GM03348 (cell line): Measurements from ENCODE around the gene SETDB2.

Experiments used
- DNase-seq: peaks from one replicate; pipeline ENCODE4 v3.0.0; 2012; ENCODE audit warnings: low spot score

SETDB2 gene

GRCh38 chr13:49533591-49534269 is 89.7 kb downstream of the SETDB2 start:
- DNase-seq: no peak

GRCh38 chr13:49536144-49536873 is 92.2 kb downstream of the SETDB2 start:
- no peak for DNase-seq

DNA sequence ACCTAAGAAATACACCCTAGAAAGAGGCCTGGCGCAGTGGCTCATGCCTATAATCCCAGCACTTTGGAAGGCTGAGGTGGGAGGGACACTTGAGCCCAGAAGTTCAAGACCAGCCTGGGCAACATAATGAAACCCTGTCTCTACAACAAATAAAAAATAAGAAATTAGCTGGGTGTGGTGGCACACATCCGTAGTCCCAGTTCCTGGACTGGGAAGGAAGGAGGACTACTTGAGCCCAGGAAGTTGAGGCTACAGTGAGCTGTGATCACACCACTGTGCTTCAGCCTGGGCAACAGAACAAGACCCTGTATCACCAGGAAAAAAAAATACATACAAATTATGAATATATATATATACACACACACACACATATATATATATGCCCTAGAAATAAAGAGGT is 94.3 kb downstream of the SETDB2 start:
- DNase-seq: no peak

DNA sequence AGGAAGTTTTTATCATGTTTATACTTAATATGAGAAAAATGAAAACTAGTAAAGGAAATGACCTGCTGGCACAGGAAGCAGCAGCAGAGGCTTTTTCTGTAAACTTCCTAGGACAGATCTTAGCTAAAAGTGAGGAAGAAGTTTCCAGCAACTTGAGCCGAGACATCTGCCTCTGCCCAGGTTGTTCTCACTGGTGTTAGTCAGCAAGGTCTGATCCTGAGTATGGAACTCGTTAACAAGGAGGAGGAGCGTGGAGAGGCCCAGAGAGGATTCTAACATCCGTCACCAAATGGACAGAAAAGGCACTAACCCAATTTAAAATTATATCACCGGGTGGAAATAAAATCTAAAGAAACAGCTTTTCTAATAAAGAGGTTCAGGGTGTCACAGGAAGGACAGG is 95.2 kb downstream of the SETDB2 start:
- no peak for DNase-seq

DNA sequence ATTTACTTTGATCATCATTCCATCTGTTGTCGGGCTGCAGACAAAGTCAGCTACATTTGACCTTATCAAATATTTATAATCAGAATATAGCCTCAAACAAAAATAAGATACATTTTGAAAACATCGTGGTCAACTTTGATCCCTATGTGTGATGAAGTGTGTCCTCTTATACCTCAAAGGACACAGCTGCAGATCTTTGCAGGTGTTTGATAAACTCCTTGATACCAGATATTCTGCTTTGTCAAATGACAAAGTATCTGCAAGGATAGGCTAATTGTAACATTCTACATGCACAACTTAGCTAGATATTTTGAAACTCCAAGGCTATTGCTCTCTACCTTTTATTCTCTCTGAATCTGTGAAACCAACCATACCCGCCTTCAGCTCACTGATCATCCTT is 95.7 kb downstream of the SETDB2 start:
- no peak for DNase-seq

GRCh38 chr13:49540552-49540951 is 96.5 kb downstream of the SETDB2 start:
- DNase-seq: no peak

DNA sequence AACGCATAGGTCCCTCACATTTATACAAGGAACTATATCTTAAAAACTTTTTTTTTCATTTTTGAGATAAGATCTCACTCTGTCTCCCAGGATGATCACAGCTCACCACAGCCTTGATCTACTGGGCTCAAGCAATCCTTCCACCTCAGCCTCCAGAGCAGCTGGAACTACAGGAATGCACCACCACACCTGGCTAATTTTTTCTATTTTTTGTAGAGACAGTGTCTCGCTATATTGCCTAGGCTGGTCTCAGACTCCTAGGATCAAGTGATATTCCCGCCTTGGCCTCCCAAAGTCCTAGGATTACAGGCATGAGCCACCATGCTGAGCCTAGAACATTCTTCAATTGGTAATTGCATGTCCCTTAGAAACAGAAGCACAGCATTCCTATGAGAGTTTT is 99.6 kb downstream of the SETDB2 start:
- DNase-seq: no peak
